Activated CD8-positive, alpha-beta memory T cell treated with anti-CD3 and anti-CD28 coated beads for 4 hours (primary cell): ENCODE measurements around the gene ISCA1.

Experiments used
- DNase-seq, 2 donors: peaks; one replicate each; pipeline ENCODE4 v3.0.0-alpha.2; 2020; ENCODE audit warnings: low read depth in 2 of 2

The ISCA1 gene

GRCh38 chr9:86285261-86285660 is 2.9 kb upstream of the ISCA1 start:
- no peak for DNase-seq

- no peak for DNase-seq
Observed at GRCh38 chr9:86282979-86283535, 719 bp upstream of the ISCA1 start.

GRCh38 chr9:86281593-86282076 is 703 bp downstream of the ISCA1 start:
- no peak for DNase-seq

- DNase-seq, result no peak
Observed at GRCh38 chr9:86280580-86280979, 1.8 kb downstream of the ISCA1 start.

- DNase-seq, result no peak
Observed at GRCh38 chr9:86279839-86280238, 2.5 kb downstream of the ISCA1 start.

GRCh38 chr9:86277072-86277471 is 5.3 kb downstream of the ISCA1 start:
- no peak for DNase-seq

GRCh38 chr9:86275962-86276361 is 6.4 kb downstream of the ISCA1 start:
- DNase-seq, result no peak

- no peak for DNase-seq
Observed at GRCh38 chr9:86274821-86275643, 7.3 kb downstream of the ISCA1 start.

- DNase-seq, result no peak
Observed at GRCh38 chr9:86272221-86272620, 10.1 kb downstream of the ISCA1 start.

GRCh38 chr9:86263876-86264275 is 18.5 kb downstream of the ISCA1 start:
- no peak for DNase-seq

GRCh38 chr9:86262492-86262891 is 19.8 kb downstream of the ISCA1 start:
- DNase-seq, result no peak

- no peak for DNase-seq
Observed at GRCh38 chr9:86259557-86259956, 22.8 kb downstream of the ISCA1 start, which contains the start of gene C9orf153. Gene C9orf153, minus strand, starts transcription at chr9:86259657. Its CDS starts 30,054 bp downstream, at chr9:86229603.

- no peak for DNase-seq
Observed at GRCh38 chr9:86257391-86257790, 24.9 kb downstream of the ISCA1 start.

GRCh38 chr9:86256653-86257052 is 25.7 kb downstream of the ISCA1 start:
- no peak for DNase-seq

GRCh38 chr9:86253577-86253976 is 28.8 kb downstream of the ISCA1 start:
- DNase-seq, result no peak

GRCh38 chr9:86252870-86253269 is 29.5 kb downstream of the ISCA1 start:
- no peak for DNase-seq

- DNase-seq, result no peak
Observed at GRCh38 chr9:86250123-86250522, 32.2 kb downstream of the ISCA1 start.

- no peak for DNase-seq
Observed at GRCh38 chr9:86248746-86249145, 33.6 kb downstream of the ISCA1 start.

GRCh38 chr9:86246752-86247161 is 35.6 kb downstream of the ISCA1 start:
- no peak for DNase-seq

- no peak for DNase-seq
Observed at GRCh38 chr9:86242071-86242470, 40.3 kb downstream of the ISCA1 start.

- DNase-seq, result no peak
Observed at GRCh38 chr9:86241216-86241615, 41.1 kb downstream of the ISCA1 start.

- DNase-seq, result no peak
Observed at GRCh38 chr9:86238861-86239770, 43.2 kb downstream of the ISCA1 start.
